ENCODE results near the gene GPR4.
A peak's percentile ranks its signal among the peaks of the same experiment; 100 is the strongest.
"Not testable (repeated sequence)": the region's sequence is repeated elsewhere in the genome, so short reads cannot be mapped to it uniquely, and the experiment has no call there.

GPR4 gene

DNA sequence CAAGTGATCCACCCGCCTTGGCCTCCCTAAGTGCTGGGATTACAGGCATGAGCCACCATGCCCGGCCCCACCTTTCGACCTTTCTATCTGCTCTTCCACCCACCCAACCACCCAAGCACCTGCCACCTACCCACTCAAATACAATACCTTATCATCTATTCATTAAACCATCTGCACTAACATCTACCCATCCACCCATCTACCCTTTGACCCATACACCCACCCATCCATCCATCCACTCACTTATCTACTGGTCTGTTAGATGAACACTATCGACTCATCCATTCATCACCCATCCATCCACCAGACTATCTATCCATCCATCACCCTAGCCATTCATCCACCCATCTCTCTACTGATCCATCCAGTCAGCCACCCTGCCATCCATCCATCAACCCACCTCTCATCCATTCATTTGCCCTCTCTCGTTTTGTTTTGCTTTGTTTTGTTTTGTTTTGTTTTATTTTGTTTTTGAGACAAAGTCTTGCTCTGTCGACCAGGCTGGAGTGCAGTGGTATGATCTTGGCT lies 20.0 kb upstream of the GPR4 start:
- DNase-seq (ENCODE audit: low spot score) = no peak

DNA sequence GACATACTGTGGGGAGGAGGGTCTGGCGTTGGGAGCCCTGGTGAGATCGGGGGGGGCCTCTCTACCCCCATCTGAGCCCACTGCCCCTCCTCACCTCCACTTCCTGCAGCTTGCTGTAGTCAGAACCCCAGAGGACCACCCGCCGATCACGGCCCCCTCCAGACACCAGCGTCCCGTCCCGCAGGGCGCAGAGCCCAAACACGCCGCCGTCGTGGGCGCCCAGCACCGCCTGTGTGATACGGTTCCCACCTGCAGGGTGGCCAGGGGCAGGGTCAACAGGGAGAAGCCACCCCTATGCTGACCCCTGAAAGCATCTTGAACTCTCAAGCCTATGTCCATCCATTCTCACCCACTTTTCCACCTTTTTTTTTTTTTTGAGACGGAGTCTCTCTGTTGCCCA lies 19.4 kb upstream of the GPR4 start:
- no peak for DNase-seq (ENCODE audit: low spot score)

DNA sequence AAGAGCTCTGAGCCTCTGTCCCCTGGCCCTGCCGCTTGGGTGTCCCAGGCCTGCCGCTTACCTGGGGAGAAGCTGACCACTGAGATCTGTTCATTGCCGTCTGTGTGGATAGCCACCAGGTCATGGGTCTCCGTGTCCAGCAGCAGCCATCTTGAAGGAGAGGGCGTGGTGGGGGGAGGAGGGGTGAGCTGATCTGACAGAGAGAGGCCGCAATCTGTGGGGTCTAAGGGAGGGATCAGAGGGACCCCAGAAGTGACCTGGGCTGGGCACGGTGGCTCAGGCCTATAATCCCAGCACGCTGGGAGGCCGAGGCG lies 14.6 kb upstream of the GPR4 start:
- no peak for DNase-seq (ENCODE audit: low spot score)

DNA sequence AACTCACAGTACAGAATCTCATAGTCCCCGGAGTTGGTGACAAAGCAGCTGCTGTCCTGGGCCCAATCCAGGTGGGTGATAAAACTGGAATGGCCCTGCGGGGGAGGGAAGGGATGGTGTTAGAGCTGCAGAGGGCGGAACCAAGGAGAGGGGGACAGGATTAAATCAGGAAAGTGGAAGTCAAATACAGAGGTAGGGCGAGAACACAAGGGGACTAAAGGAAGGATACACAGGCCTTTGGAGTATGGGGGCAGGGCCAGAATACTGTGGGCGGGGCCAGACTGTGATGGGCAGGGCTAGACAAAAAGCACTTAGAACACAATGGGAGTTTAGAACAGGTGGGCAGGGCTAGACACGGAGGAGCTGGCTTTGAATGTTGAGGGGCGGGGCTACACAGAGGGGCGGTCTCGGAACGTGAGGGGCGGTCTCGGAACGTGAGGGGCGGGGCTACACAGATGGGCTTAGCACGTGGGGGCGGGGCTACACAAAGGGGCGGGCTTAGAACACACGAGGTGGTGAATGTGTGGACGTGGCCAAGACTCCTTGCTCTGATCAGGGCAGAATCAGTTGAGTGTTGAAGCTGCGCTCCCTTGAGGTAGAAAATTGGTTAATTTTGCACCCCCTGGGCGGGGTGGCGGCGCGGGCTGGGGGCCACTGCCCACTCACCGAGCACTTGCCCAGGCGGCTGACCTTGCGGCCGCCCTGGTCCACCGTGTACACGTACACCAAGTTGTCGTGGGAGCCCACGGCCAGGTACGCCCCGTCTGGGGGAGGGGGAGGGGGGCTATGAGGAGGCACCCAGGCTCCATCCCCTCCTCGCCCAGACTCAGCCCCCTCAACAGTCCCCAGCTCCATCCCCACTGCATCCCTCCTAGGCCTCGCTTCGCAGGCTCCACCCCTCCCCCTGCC lies 14.0 kb upstream of the GPR4 start:
- DNase-seq (ENCODE audit: low spot score) = no peak

DNA sequence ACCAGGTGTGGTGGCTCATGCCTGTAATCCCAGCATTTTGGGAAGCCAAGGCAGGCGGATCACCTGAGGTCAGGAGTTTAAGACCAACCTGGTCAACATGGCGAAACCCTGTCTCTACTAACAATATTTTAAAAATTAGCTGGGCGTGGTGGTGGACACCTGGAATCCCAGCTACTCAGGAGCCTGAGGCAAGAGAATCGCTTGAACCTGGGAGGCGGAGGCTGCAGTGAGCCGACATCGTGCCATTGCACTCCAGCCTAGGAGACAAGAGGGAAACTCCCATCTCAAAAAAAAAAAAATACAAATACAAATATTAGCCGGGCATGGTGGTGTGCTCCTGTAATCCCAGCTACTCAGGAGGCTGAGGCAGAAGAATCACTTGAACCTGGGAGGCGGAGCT lies 13.0 kb upstream of the GPR4 start:
- DNase-seq (ENCODE audit: low spot score) = not testable (repeated sequence)

DNA sequence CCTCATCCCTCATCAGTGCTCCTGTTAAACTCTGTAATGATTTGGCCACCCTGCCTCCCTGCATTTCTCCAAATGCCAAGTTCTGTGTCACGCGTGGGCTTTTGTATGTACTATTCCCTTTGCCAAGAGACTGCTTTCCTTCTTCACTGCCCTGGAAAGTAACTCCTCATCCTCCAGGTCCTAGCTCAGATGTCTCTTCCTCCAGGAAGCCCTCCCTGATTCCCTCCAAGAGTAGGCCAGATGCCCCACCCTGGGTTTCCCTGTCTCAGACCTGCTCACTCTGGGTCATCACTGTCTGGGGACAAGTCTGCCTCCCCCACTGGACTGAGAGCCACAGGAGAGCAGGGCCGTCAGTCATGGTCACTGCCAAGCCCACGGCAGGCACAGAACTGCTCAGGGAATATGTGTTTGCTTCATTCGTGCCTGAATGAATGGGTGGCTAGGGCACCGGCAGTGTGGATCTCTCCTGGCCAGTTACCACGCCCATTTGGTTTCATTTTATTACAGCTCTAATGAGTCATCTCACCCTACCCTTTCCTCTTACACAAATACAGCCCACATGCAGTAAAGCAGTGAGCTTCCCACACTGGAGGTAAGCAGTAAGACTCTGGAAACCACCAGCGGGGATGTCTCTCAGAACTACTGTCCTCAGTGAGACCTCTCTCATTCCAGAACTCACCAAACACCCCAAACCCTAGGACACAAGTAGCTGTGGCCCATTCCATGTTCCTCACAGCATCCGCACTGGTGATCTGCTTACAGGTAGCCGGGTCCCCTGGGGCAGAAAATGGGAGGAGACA lies 12.1 kb upstream of the GPR4 start:
- peak; percentile 49 for DNase-seq (ENCODE audit: low spot score)

DNA sequence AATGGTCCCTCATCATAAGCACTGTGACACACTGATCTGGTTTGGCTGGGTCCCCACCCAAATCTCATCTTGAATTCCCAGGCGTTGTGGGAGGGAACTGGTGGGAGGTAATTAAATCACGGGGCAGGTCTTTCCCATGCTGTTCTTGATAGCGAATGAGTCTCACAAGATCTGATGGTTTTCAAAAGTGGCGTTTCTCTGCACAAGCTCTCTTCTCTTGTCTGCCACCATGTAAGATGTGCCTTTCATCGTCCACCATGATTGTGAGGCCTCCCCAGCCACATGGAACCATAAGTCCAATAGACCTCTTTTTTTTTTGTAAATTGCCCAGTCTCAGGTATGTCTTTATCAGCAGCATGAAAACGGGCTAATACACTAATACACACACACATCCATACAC lies 6.9 kb upstream of the GPR4 start:
- no peak for DNase-seq (ENCODE audit: low spot score)

DNA sequence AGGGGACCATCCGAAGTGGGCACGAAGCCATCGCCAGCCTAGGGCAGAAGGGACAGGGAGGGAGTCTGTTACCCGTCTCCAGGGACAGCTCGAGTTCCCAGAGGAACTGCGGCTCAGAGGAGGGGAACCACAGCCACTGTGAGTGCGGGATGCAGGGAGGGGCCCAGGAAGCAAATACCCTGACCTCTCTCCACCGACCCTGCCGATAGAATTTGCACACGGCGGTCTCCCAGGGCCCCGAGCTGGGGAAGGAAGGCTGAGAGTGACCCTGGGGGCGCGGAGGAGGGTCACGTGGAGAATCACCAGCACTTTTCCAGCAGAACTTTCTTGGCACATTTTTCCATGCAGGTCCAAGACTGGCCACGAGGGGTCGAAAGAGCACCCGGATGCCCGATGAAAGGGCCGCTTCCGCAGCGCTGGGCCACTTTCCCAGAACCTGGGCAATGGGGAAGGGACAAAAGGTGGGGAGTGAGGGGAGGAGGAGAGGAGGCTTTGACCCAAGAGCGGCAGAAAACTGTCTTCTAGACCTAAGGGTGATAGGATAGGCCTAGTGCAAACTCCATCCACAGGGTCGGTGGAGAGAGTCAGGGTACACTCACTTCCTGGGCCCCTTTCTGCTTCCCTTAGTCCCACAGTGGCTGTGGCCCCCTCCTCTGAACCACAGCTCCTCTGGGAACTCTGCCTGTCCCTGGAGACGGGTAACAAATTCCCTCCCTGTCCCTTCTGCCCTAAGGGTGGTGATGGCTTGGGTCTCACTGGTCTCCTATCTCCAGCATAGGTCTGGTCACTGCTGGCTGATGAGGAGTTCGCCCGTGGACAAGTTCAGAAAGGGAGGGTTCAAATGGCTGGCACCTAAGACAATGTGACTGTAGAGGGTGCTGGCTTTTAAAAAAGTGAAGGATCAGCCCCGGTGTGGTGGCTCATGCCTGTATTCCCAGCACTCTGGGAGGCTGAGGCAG lies 5.3 kb upstream of the GPR4 start:
- DNase-seq (ENCODE audit: low spot score) = peak; percentile 83

DNA sequence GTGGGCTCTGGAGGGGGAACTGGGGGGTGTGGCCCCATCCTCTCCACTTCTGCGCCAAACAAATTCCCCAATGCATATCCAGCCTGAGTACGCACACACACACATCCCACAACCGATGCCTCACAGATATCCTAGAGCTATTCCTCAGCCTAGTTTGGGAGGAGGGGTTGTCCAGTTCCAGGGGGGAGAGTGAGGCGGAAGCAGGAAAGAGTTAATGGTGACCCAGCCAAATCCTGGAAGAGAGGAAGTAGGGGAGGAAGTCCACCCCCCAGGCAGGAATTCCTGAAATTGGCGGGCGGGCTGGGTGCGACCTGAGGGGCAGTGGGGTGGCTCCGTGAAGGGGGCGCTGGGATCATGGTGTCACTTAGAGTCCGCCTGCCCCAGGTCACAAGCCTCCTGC lies 897 bp downstream of the GPR4 start:
- no peak for DNase-seq (ENCODE audit: low spot score)

DNA sequence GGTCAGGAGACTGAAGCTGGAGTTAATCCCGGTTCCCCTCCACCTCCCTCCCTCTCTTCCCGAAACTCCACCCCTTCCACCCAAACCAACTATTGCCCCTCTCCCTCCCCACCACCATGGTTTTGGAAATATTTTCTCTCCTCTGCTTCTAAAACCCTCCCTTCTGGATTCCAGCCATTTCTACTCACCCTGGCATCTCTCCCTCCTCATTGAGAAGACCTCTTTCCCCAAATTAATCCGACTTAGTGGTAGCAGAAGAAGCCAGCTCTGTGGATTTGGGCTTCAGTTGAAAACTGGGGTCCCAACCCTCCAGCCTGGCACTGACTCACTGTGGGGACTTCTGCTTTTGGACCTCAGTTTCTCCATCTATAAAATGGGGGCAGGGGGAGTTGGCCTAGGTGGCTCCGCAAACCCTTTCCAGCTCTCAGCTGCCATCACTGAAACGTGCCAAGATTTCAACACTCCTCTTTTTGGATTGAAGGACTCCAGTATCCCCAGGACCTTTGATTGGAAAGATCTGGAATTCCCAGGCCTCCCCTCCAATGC lies 1.6 kb downstream of the GPR4 start:
- no peak for DNase-seq (ENCODE audit: low spot score)

DNA sequence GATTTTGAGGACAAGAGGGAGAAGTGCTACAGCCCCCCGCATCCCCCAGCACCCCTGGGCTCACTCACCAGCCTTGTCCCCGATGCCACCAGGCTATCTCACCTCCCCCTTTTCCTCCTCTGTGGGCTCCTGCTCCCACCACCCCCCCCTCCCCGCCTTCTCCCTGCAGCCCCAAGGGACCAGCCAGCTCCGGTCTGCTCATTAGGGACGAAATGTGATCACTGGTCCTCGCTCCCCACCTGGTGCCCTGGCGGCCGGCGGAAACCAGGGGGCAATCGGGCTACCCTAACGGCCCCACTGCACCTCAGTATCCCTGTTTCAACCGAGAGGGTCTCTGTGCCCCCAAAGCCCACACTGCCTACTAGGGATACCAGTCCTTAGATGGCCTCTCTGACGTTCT lies 2.7 kb downstream of the GPR4 start:
- DNase-seq (ENCODE audit: low spot score) = no peak

DNA sequence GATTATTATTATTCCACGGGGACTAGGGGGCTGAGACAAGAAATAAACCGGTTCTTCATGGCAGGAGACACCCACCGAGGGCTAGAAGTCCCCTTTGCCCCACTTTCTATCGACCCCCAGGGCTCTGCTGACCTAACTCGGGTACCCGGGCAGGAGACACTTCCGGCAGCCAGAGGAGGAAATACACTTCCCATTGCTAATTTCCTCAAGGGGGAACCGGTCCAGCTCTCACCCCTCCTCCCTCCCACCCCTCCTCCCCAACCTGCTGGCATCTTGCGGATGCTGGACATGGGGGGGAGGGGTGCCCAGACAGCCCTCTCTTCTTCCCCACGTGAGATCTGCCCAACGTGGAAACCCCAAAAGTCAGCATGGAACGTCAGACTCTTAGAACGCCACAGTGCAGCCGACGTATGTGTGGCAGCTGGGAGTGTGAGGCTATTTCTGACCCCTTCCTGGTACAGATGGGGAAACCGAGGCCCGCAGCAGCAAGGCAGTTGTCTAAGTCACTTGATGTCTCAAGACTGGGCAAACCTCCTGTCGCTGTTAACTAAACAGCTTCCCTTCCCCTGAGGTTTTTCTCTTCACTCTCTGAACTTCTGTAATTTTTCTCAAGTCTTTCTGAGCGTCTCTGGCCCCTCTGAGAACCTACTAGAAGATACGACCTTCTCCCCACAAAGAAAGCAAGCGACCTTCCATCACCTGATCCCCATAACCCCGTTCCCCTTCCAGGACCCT lies 3.6 kb downstream of the GPR4 start:
- no peak for DNase-seq (ENCODE audit: low spot score)

DNA sequence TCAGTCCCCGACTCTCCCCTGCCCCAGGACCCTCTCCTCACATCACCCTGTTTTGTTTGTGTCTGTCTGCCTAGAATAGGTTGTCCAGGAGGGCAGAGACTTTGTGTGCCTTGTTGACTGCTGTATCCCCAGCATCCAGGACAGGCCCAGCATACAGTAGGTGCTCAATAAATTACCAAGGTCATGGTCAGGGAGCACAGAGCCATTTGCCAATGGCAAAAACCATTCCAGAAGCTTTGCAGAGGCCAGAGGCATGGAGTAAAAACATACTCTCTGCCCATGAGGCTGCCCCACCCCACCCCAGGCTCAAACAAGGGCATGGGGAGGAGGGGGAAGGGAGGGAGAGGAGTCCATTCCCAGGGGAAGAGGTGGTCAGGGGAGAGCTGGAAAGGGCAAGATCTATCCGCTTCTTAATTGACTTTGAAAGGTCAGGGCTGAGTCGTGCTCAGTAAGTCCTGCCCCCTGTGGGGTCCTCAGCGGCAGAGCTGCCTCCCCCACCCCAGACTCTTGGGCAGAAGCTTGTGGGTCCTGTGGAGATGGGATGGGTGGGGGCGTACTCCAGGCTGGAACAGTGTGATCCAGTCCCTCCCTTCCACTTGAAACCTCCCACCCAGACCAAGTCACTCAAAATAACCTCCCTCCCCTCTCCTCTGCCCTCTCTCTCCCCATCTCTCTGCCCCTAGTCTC lies 4.4 kb downstream of the GPR4 start:
- no peak for DNase-seq (ENCODE audit: low spot score)

DNA sequence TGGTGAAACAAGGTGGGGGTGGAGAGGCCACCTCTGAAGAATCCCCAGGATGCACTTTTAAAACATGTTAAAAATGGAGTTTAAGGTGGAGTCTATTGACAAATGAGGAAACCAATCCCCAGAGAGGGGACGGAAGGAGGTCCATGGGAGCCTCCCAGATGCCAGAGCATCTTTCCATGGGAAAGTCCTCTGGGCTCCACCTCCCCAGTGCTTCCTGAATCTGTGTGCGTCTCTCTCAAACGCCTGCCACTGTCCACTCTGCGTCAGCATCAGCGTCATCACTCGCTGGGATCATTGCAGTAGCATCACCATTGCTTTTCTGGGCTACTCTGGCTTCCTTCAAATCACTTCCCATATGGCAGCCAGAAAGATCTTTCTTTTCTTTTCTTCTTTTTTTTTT lies 6.2 kb downstream of the GPR4 start:
- DNase-seq (ENCODE audit: low spot score) = no peak

DNA sequence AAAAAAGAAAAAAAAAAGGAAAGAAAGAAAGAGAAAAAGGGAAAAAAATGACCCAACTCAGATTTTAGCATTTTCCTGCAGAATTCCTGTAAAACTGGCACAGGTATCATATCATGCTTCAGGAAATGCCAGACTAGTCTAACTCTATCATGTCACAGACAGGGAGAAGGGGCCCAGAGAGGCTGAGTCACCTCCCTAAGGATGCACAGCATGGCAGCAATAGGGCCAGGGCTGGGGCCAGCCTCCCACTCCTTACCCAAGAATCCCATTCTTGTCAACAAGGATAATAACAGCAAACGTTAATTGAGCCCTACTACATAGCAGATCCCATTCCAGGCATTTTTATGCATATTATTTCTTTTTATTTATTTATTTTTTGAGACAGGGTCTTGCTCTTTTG lies 8.5 kb downstream of the GPR4 start:
- DNase-seq (ENCODE audit: low spot score) = no peak

DNA sequence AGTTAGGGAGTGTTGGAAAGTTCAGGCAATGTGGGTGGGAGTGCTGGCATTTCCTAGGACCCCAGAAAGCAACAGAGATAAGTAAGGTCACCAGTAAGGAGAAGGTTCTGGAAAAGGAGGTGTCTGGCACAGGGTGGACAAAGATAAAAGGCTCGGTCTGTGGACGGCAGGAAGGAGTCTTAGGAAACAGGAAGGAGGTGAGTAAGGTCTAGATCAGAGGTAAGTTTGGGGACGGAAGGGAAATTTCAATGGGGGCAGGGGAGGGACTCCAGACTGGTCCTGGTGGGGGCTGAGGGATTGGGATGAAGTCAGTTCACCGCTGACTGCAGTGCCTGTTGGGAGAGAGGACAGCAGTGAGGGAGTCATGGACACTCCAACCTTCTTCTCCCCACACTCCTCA lies 9.6 kb downstream of the GPR4 start:
- DNase-seq (ENCODE audit: low spot score) = no peak

DNA sequence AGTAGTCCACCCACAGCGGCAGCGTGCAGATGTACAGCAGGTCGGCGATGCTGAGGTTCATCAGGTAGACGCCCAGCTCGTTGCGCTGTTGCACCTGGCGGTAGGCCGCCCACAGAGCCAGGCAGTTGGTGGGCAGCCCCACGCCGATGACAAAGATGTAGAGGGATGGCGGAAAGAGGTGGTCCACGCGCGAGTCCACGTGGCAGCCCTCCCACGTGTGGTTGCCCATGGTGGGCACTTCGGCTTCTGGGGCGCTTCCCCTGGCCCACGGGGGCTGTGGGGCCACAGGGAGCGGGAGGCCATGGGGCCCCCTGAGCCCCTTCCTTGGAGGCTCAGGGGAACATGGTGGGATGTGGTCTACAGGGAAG lies 10.4 kb downstream of the GPR4 start:
- no peak for DNase-seq (ENCODE audit: low spot score)

DNA sequence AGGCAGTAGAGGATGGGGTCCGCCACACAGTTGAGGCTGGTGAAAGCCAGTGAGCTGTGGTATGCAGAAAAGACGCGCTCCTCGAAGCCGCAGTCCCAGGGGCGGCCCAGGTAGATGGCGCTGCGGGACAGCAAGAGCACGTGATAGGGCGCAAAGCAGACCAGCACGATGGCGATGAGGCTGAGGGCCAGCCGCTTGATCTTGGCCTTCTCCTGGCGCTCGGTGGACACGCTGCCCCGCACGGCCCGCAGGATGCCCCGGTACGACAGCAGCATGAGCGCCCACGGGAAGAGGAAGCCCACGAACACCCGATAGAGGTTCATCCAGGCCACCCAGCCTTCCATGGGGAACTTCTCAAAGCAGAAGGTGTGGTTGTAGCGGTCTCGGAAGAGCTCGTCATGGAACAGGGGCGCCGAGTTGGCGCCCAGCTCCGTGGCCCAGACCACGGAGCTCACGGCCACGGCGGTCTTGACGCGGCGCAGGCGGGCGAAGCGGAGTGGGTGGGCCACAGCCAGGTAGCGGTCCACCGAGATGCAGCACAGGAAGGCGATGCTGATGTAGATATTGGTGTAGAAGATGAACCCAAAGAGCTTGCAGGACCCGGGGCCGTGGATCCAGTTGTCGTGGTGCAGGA lies 10.9 kb downstream of the GPR4 start:
- peak; percentile 93 for DNase-seq (ENCODE audit: low spot score)

DNA sequence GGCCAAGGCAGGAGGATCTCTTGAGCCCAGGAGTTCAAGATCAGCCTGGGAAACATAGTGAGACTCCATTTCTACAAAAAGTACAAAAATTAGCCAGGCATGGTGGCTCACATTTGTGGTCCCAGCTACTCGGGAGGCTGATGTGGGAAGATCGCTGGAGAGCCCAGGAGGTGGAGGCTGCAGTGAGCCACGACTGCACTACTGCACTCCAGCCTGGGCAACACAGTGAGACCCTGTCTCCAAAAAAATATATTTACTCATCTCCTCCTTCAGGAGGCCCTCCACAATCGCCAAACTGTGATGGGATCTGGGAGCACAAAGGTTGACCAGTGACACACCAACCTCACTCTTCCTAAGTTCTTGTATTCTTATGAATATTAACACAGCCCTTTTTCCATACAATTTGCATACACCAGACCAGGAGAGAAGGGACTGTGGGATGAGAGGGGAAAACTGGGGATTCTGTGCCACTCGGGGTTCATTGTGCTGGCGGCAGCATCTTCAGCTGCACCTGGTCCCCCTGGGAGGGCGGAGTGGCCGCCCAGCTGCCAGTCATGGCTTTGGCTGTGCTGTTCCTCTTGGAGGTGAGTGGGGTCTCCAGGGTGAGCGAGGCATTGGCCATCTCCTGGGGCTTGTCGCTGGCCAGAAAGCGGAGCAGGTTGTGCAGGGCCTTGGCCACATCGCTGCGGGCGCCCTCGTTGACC lies 11.6 kb downstream of the GPR4 start:
- no peak for DNase-seq (ENCODE audit: low spot score)

DNA sequence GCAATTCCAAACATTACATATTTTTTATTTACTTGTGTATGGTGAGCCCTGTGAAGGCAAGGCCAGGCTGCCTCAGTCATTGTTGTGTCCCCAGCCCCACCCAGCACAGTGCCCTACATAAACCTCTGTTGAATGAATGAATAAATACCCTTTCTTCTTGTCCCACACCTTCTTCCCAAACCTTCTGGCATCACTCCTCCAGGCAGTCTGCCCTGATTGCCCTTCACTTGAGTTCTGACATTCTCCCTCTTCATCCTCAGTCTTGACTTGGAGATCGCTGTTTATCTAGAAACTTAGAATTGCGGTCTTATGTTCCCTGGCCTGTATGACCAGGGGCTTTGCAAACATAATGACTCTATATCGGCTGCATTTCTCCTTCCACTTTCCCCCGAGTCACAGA lies 12.2 kb downstream of the GPR4 start:
- no peak for DNase-seq (ENCODE audit: low spot score)

Data from HuH-7.5 (cell line).